Hair follicle dermal papilla cell (primary cell): ENCODE results near the gene SLC19A3. TPM values are rescaled to one million over a fixed set of nuclear protein-coding genes. Genes with fewer than 3 reads are reported as not detected.

Source experiments
- small RNA-seq: library from RNA; depleted of rRNA; stranded (forward); fragments of <200 nt; gene quantifications from one replicate; pipeline ENCODE3, GENCODE V24; 2012
- total RNA-seq: library from RNA; depleted of rRNA; stranded (reverse); fragments of >200 nt; gene quantifications from 2 replicates; pipeline ENCODE4 v1.2.3, GENCODE V29; 2012

Gene SLC19A3
- total RNA-seq, result not detected in 2 replicates

GRCh38 chr2:227717687-227718567, at the start of gene SLC19A3:
Gene SLC19A3 (minus strand): TSS chr2:227718028. CDS start chr2:227702318, 15,710 bp downstream.

DNA sequence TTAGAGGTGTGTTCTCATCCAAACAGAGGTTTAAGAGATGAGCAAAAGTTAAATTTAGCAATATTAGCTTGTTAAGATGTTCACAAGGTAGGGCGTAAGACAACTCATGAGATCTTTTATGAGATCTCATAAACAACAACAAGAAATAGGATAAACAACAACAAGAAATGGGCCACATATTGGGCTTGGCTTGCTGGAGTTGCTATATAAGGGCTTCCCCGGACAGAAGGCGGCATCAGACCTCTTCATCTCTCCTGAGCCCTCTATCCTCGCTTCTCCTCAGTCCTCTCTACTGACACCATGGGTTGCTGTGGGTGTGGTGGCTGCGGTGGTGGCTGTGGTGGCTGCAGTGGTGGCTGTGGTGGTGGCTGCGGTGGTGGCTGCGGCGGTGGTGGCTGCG, 27.8 kb upstream of the SLC19A3 start, which contains the start of gene SCYGR8:
SCYGR8 (plus strand) TSS at position 301 of the 400 bp plus-strand sequence; CDS start at position 301, 0 bp downstream.

GRCh38 chr2:227728035-227728434, 10.2 kb upstream of the SLC19A3 start, which contains the start of gene SCYGR7:
Gene SCYGR7 (plus strand): TSS chr2:227728335. CDS start chr2:227728335, 0 bp downstream.

DNA sequence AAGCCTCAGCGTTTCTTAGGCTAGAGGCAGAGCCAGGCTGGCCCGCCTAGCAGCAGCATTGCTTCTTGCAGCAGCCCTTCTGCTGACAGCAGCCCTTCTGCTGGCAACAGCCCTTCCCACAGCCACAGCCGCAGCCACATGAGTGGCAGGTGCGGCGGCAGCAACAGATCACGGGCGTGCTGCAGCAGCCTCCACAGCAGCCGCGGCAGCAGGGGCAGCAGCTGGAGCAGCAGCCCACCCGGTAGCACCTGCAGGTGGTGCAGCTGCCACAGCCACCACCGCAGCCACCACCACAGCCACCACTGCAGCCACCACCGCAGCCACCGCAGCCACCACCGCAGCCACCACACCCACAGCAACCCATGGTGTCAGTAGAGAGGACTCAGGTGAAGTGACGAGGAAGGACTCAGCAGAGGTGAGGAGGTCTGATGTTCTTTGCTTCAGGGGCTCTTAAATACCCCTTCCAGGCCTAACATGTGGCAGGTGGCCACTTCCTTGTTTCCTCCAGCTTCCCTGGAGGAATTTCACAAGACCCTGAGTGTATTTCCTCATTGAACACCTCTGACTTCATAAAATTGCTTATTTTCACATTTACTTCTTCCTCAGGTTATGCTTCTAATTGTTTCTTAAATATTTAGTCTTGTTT, 6.7 kb upstream of the SLC19A3 start, which contains the start of gene SCYGR6:
SCYGR6 (minus strand) TSS at position 364 of the 646 bp plus-strand sequence; CDS start at position 364, 0 bp downstream.

GRCh38 chr2:227666631-227667170, 51.1 kb downstream of the SLC19A3 start, which contains the start of gene SCYGR5:
Gene SCYGR5 (plus strand): TSS chr2:227666804. CDS start chr2:227666804, 0 bp downstream.

Small RNAs within 50 kb of the gene (small RNA-seq; reads per million reads assigned to genes)
- gene RNA5SP121, result not detected

Other genes starting within 250 kb of the SLC19A3 start
- gene AGFG1, start 245.9 kb downstream of the SLC19A3 start, total RNA-seq, result 62.7 and 69.9 TPM in 2 replicates
- gene SCYGR2, start 119.1 kb downstream of the SLC19A3 start, total RNA-seq, result not detected in 2 replicates
- not detected in 2 replicates for gene SCYGR3, start 103.2 kb downstream of the SLC19A3 start, total RNA-seq
- not detected in 2 replicates for gene SCYGR4, start 100.5 kb downstream of the SLC19A3 start, total RNA-seq
- gene SCYGR5, start 51.2 kb downstream of the SLC19A3 start, total RNA-seq, result not detected in 2 replicates
- not detected in 2 replicates for gene SCYGR6, start 6.7 kb upstream of the SLC19A3 start, total RNA-seq
- gene SCYGR7, start 10.3 kb upstream of the SLC19A3 start, total RNA-seq, result not detected in 2 replicates
- gene SCYGR8, start 27.9 kb upstream of the SLC19A3 start, total RNA-seq, result not detected in 2 replicates
- gene CCL20, start 95.8 kb upstream of the SLC19A3 start, total RNA-seq, result not detected in 2 replicates
- not detected in 2 replicates for gene DAW1, start 153.6 kb upstream of the SLC19A3 start, total RNA-seq